HG02623 (cell line): ENCODE results near the gene LARP4B.
"Not testable (repeated sequence)": the region's sequence is repeated elsewhere in the genome, so short reads cannot be mapped to it uniquely, and the experiment has no call there.

Experiments used
- ATAC-seq: cut with Tn5 transposase; IDR thresholded peaks from one replicate; pipeline ENCODE4 v1.9.1; 2021; ENCODE audit warnings: moderate library complexity; ENCODE audit not compliant: unreplicated experiment

LARP4B gene

DNA sequence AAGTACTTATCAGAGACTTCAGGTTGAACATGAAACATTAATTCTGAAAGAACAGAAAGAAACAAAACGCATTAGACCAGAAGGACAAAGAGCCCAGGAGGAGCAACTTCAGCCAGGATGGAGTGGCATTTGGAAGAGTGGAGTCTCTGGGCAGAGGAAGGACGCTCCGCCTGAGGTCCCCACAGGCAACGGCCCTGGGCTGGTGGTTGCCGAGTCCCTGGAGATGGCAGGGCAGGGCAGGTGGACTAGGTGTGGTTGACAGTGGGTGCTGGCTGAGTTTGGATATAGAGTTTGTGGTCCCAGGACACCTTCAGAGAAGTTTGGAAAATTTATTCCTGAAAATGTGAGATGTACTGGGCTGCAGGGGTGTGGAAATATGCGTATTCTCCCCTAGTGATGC lies 27.4 kb upstream of the LARP4B start:
- ATAC-seq = no peak

DNA sequence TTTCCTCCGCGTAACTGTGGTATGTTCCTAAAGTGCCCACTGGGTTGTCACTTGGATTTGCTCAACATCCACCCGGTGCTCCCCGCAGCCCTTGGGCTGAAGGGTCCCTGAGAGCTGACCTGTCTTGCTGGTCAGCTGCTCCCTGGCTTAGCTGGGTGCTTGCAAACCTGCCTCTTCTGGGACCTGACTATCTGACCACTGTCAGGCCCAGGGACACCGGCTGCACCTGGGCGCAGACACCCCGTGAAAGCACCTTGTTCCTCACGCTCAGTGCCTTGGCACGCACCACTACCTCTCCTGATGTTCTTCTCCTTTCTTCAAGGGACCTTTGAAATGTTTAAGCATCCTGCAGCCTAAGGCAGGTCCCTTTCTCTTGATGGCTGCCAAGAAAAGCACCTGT lies 26.6 kb upstream of the LARP4B start:
- no peak for ATAC-seq

DNA sequence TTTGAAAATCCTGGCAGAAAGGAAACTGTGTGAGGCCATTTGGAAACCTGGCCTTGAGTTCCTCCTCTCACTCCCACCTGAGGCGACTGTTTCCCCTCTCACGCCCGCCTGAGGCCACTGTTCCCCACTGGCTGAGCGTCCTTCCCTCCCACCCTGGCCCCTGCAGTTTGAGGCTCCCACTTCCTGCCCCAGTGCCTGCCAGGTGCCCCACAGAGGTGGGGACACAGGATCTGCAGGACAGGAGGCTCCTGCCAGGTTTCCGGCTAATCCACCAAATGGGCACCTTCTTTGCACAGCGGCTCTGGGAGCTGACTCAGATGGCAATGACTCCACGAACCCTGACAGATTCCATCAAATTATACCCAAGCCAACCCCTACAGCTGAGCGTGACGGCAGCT lies 24.3 kb upstream of the LARP4B start:
- ATAC-seq = no peak

DNA sequence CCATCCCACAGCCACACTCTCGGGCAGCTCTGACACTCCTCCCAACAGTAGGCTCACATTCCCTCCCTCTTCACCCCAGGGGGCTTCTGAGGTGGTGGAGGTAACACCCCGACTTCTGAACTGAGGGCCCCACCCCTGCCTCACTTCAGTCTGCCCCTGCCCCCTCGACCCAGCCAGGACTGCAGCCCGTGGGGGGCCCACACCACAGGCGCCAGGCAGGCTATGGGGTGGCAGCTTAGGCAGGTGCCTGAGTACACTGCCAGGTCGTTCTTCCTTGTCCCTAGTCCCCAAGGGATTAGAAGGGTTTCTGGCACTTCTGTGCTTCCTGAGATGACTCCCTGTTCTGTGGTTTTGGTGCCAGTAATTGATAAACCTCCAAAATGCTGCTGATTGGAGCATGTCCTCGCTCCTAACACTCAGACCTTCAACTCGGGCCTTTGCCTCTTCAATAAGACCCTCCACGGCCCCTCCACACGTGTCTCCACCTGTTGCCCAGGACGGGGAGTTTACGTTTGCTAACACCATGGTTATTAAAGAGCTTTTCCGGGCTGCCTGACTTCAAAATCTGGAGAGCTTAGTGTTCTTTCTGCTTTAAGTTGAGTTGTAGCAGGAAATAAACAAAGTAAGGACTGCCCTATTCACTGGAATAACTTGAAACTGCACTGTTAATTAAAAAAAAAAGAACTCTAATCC lies 23.8 kb upstream of the LARP4B start:
- no peak for ATAC-seq

DNA sequence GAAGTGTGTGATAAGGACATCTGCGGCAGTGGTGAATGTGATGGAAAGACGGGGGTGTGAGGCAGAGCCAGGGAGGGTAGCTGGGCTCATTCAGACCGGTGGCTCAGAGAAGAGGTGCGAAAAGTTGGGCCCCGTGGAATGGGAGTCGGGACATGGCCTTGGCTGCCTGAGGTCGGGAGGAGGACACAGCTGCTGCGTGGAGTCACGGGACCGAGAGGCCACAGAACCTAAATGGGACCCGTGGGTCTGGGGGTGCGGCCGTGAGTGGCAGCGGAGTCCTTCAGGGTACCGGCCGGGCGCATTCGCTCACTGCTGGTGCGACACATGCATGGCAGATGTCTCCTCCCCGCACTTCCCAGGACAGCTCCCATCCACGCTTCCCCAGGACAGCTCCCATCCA lies 22.9 kb upstream of the LARP4B start:
- ATAC-seq = no peak

DNA sequence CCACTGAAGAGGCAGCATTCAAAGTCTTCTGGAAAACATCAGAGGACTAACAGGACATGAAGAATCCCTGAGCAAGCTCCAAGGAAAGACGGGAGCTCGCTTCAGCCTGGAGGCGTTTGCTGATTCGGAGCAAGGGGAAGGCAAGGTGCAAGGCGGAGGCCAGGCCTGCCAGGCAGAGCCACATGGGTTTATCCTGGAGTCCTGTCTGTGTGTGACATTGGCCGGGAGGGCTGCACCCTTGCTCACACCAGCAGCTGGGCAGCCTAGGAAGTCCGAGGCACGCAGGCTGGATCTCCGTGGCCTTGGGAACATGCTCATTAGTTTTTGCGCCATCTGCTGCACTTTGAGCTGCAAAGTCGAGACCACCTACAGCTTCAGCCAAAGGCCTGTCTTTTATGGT lies 22.3 kb upstream of the LARP4B start:
- no peak for ATAC-seq

DNA sequence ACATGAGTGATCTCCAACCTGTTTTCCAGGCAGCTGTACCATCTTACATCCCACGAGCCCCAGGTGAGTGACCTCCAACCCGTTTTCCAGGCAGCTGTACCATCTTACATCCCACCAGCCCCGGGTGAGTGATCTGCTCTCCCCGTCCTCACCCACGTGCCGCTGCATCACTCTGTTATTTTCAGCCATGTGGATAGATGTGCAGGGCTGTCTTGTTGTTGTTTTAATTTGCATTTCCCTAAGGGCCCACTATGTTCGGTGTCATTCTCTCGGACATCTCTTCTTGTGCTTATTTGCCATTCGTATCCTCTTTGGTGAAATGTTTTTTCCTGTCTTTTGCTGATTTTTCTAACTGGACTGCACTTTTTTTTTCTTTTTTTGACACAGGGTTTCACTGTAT lies 17.9 kb upstream of the LARP4B start:
- no peak for ATAC-seq

DNA sequence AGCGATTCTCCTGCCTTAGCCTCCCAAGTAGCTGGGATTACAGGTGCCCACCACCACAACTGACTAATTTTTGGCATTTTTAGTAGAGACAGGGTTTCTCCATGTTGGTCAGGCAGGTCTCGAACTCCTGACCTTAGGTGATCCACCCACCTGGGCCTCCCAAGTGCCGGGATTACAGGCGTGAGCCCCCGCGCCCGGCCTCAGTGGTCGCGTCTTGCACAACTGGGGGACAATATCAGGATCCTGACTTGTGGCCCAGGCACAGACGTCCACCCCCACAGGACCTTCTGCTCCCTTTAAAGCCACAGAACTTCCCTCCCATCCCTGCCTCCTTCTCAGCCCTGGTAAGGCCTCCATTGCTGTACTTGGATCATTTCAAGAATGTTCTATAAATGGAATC lies 16.8 kb upstream of the LARP4B start:
- ATAC-seq = no peak

DNA sequence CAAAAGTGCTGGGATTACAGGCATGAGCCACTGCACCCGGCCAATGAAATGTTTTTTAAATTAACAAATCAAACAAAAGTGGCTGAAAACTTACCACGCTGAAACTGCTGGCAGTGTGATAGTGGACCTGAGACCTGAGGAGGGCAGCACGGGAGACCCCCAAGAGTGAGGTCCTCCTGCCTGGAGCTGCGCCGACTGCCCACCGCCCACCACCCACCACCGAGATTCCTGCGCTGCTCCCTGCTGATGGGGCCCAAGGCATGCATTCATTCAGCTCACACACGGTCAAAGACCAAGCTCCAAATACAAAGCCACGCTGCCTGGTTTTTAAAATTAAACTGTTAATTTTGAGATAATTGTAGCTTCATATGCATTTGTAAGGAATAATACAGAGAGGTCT lies 16.4 kb upstream of the LARP4B start:
- ATAC-seq = no peak

DNA sequence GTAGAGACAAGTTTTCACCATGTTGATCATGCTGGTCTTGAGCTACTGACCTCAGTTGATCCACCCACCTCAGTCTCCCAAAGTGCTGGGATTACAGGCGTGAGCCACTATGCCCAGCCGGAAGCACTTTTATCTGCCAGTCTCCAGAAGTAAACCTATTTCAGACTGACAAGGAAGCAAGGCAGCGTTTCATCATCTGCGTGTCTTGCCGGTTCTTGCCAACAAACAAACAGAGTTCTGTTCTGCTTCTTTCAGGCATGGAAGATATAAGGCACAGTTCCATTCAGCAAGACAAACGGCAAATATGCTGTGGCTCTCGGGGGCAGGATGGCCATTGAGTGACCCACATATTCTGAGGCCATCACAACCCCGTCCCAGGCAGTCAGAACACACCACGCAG lies 15.5 kb upstream of the LARP4B start:
- no peak for ATAC-seq

DNA sequence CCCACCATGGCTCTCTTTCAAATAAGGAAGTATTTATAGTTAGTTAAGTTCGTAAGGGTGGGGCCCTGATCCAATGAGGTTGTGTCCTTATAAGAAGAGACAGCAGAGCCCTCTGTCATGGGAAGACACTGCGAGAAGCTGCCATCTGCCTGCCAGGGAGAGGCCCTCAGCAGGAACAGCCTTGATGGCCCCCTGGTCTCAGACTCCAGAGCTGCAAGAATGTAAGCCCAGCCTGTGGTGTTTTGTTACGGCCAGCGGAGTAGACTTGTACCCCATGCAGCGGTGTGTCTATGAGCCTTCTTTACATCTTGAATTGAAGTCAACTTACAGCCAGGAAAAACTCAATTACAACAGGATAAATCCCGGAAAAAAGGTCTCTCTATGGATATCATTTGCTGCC lies 14.3 kb upstream of the LARP4B start:
- ATAC-seq = no peak

DNA sequence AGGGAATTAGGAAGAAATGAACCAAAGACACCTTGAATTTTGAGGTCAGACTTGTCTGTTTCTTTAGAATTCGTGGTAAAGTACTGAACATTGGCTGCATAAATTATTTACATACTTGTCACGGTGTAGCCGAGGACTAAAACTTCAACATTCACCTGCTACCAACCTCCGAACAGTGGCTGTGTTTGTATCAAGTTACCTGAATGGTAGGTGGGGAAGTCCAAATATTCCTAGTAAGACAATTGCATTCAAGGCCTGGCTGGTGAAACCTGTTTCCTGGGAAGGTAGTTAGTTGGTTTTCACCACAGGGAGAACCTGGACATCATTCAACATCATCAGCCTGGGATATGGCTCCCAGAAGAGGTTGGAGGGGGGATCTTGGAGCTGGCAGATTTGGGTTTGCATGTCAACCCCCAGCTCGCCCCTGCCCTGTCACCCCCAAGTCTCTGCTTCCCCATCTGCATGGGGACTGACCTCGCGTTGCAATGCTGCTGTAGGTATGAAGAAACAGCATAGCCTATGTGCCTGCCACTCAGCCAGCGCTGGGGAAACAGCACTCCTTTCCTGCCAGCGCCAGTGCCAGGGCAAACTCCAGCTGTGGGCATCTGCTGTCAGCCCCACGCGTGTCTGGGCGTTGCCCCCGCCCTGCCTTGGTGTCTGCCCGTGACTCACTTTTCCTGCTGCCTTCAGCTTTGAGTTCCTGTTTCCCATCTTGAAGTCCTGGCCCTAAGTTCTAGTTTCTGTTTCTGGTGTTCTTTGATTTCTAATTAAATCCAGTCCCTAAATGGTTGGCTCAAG lies 12.7 kb upstream of the LARP4B start:
- ATAC-seq = no peak

DNA sequence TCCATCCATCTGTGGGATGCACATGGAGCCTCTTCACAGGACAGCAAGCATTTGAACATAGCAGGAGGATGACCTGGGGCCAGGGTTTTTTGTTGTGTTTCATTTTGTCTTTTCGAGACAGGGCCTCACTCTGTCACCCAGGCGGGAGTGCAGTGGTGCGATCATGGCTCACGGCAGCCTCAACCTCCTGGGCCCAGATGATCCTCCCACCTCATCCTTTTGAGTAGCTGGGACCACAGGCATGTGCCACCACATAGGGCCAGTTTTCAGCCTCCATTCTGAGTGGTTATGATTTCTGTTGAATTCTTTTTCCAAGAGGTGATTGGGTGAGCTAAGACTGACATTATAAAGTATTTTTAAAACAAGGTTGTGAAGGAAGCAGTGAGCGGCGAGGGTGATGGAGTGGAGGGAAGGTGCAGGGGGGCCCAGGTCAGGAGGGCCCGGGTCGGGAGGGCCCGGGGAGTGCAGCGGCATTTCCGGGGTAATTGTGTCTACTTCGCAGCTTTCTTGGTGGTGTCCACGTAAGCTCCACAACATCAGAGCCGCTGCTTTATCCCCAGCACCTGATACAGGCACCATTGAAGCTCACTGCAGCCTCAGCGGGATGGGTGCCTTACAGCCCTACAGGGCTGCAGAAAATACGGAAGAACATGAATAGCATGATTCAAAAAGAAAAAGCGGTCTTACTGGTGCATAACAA lies 12.0 kb upstream of the LARP4B start:
- ATAC-seq = no peak

DNA sequence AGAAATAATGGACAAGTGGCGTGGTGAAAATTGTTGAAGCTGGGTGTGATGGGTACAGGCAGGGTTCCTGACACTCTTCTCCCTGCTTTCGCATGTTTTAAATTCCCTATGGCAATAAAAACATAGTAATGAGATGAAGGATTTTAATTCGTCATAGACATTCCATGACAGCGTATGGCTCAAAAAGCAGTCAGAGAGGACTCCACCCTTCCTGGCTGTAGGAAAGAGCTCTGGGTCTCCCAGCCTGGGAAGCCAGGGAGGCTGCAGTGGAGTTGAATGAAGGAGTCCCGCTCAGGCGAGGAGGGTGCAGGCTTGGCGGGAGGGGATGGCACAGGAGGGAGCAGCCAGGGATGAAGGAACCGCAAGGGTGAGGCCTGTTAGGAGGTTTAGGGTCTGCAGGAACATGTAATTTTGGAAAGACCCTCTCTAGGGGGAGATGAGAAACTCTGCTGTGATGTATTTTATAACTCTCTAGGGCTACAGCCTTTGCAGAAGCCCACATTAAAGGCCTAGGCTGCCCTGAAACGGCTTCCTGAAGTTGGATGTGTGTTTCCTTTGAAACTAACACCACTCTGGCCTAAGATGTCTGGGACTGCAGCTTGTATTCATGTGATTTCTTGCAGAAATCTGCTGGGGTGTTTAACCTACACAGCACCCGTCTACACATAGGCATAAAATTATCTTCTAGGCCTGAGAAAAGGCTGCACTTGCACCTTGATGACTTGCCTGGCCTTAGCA lies 7.6 kb upstream of the LARP4B start:
- no peak for ATAC-seq

DNA sequence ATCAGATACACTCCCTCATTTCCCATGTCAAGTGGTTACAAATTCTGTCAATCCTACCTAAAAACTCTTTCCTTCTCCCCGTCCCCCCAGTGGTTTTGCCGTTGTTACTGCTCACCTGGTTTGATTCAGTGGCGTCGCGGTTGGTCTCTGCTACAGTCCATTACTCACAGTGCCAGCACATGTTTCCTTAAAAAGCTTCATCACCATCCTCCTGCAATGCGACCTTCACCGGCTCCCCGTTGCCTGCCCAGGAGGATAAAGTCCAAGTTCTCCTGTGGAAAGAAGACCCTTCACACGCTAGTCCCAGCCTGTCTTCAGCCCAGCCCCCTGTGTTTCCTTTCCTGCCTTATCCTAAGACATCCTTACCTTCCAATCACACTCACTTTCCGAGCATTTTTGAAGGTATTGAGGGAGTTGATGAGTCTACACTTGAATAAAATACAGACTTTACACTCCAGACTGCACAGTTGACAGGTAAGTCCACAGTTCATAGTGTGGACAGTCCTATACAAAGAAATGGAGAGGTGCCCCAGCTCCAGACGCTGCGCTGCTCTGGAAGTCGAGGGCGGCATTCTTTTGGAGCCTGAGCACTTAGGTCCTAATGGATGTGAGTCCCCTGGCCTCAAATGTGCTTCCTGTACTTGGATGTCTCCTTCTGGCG lies 3.4 kb upstream of the LARP4B start:
- ATAC-seq = no peak

DNA sequence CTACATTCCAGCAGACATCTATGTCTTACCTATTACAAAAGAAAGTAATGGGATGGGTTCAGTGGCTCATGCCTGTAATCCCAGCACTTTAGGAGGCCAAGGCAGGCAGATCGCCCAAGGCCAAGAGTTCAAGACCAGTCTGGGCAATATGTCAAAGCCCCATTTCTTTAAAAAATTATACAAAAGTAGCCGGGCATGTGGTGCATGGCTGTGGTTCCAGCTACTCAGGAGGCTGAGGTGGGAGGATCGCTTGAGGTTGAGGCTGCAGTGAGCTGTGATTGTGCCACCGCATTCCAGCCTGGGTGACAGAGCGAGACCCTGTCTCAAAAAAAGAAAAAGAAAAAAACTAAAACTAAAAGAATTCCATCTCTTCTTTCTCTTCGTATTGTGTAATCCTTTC lies 2.7 kb upstream of the LARP4B start:
- not testable (repeated sequence) for ATAC-seq

DNA sequence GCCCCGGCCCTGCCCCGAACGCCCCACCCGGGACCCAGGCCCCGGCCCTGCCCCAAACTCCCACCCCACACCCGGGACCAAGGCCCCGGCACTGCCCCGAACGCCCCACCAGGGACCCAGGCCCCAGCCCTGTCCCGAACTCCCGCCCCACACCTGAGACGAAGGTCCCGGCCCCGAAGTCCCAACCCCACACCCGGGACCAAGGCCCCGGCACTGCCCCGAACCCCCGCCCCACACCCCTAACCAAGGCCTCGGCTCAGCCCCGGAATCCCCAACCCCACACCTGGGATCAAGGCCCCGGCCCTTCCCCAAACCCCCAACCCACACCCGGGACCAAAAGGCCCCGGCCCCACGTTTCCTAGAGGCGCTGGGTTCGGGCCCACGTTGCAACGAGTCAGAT lies 1.1 kb upstream of the LARP4B start:
- ATAC-seq = no peak

DNA sequence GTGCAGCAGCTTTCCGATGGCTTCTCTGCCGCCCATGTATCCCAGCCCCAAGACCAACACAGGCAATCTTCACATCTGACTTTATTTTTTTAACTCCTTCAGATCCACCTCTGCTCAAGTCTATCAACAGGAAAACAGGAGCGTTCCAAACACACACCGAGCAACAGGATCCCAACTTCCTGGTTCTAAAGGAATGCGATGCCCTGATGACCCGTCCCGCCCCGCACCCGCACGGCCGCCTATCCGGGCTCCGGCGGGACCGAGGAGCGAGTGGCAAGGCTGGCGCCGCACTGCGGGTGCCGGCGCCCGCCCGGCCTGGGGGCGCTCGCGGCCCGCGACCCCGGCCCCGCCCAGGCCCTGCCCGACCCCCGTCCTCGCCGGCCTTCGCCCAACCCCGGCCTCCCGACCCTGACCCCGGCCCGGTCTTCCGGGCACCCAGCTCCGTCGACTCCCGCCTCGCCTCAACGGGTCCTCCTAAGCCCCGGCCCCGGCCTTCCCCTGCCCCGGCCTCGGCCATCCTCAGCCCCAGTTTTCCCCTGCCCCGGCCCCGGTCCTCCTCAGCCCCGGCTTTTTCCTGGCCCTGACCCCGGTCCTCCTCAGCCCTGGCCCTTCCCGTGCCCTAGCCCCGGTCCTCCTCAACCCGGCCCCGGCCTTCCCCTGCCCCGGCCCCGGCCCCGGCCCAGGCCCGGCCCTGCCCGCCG lies 730 bp downstream of the LARP4B start:
- no peak for ATAC-seq

DNA sequence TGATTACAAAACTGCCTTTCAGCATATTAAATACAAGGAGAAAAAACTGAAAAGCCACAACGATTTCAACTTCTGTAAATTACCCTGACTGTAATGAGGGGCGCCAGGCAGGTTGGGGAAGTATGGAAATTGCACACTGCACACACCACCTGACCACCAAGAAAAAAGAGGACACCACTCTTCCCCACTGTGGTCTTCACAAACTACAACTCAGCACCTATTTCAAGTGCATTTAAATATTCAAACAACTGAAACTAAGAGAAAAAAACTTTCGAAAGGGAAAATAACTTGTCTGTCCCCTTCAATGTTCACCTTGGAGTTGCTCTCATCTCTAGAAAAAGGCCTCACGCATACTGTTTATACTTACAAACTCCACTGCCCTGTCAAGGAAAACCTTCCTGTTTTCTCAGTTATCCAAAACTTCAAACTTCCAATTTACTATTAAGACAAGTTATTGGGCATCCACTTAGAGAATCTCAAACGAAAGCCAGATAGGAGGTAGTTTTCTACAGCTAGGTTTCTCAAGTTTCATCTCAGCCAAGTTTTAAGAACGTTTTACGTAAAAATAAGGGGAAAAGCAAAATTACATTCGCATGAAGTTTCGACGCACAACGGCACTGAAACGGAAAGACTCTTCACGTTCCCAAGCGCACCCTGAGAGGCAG lies 1.4 kb downstream of the LARP4B start:
- ATAC-seq = peak; percentile 22

DNA sequence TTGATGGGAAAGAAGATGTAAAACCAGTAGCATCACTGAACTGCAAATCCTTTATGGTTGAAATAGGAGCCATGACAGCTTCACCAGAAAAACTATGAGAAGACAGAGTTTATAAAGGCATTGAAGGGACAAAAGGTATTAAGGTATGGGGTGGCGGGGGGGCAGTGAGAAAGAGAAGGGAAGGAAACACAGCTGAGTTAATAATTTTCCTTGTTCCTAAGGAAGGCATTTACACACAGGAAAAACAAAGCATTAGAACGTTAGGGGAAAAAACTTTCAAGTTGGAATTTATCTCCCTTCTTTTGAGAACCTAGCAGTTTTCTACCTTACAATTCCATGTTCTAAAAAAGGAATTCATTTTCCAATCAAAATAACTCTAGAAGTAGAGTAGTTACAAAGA lies 4.4 kb downstream of the LARP4B start:
- ATAC-seq = no peak
